IPS DF 4.7 (cell line): ENCODE results near the gene SLC12A7.

Source experiments
- DNase-seq: peaks from one replicate; pipeline ENCODE4 v3.0.0-alpha.2; 2013; ENCODE audit warnings: low spot score; ENCODE audit errors: extremely low read depth

Gene SLC12A7

DNA sequence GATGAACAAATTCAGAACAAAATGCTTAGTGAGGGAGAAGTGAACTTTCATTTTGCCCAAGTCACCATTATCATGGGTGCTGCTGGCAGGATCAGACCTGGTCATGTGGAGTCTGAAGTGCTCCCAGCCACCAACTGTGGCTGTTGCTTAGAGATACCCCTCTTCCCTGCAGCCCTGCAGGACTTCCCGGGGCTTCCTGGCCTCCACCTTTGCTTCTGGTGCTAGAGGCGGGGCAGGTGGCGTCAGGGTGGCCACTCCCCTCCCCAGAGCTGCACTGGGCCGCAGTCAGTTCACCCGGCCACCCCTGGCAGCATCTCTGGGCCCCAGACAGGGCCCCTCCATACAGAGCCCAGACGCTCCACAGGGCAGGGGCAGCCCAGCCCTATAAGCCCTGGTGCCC is 30.0 kb upstream of the SLC12A7 start:
- DNase-seq: no peak

DNA sequence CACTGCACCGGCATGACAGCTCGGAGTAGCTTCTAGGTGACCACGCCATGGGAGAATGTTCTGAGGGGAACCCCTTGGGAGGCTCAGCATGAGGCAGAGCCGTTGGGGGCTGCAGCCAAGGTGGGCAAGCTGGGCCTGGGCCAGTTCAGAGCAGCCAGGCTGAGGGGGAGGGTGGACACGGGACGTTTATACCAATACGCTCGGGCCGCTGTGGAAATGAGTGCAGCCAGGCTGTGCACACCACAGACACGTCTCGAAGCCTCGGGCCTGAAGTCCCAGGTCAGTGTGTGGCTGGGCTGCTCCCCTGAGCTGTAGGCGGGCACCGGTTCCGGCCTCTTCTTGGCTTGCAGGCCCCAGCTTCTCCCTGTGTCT is 28.9 kb upstream of the SLC12A7 start:
- no peak for DNase-seq

DNA sequence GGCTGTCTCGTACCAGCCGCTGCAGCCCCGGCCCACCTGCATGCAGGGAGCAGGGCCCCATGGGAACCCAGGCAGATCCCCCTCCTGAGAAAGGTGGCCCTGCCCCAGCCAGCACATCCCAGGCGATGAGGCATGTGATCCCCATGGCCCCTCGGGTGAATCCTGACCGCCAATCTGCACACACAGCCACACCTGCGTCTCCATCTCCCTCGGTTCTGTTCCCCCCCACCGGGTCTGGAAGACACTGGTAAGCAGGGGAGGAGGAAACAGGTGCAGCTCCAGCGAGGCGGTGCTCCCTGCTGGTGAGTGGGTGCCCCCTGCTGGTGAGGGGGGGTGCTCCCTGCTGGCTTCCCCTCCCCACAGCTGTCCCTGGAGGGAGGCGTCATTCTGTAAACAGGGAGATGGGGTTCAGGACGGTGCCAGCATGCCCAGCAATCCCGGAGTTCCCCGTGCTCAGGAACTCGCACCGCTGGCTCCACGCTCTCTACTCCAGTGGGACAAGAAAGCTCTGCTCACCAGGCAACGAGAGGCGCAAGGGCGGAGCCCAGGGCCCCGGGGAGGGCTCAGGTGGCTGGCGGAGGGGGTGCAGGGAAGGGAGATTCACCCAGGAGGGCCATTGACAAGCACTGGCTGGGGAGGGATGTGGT is 28.4 kb upstream of the SLC12A7 start:
- no peak for DNase-seq

- no peak for DNase-seq
These were observed 27.7 kb upstream of the SLC12A7 start for GRCh38 chr5:1139331-1140170.

GRCh38 chr5:1138445-1139245 is 26.8 kb upstream of the SLC12A7 start:
- no peak for DNase-seq

DNA sequence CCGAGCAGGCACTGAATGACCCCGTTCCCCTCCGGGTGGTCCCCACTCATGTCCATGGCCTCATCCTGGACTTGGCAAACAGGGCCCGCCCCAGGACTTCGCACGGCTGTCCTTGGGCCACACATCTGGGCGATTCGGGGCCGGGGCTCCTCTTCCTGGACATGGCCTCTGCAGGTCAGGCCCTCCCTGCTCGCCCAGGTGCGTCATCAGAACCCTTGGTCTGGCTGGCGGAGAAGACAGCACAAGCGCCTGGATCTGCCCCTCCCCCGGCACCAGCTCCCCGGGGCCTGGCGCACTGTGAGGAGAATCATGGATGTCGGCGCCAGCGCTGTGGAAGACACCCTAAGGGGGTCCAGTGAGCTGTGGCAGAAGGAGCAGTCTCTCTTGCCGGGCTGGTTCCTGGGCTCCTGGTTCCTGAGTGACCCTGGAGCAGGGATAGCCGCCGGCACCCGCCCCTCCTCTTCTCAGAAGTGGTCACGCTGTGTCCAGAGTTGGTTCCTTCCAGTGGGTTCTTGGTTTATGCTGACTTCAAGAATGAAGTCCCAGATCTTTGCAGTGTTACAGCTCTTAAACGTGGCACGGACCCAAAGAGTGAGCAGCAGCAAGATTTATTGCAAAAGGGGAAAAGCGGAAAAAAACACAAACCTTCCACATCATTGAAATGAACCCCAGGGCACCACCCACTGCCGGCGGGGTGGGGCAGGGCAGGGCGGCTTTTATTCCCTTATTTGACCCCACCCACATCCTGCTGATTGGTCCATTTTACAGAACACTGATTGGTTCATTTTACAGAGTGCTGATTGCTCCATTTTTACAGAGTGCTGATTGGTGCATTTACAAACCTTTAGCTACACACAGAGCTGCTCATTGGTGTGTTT is 25.9 kb upstream of the SLC12A7 start:
- DNase-seq: no peak

DNA sequence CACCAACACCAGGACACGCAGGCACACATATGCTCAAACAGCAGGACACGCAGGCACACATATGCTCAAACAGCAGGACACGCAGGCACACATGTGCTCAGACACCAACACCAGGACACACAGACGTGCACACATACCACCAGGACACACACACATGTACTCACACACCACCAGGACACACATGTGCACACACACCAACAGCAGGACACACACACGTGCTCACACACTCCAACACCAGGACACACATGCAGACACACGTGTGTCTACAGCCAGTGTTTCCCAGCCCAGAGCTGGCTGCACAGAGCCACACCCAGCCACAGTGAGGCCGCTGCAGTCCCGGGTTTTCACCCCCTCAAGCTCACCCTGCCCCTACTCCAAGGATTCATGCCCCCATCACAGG is 25.0 kb upstream of the SLC12A7 start:
- DNase-seq: no peak

- DNase-seq: no peak
These were observed 24.0 kb upstream of the SLC12A7 start for GRCh38 chr5:1135696-1136525.

DNA sequence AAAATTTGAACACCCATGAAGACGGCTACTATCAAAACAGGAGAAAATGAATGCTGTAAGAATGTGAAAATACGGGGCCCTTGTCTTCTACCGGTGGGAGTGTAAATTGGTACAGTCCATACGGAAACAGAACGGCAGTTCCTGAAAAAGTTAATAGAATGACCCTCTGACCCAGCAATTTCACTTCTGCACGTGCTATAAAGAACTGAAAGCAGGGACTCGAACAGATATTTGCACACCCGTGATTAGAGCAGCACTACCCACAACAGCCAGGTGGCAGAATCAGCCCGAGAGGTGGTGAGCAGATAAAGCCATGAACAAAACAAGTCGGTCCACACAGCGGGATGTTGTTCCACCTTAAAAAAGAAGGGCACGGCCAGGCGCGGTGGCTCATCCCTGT is 22.6 kb upstream of the SLC12A7 start:
- no peak for DNase-seq

- DNase-seq: no peak
These were observed 21.8 kb upstream of the SLC12A7 start for GRCh38 chr5:1133510-1134201.

- DNase-seq: no peak
These were observed 21.2 kb upstream of the SLC12A7 start for GRCh38 chr5:1133108-1133507.

DNA sequence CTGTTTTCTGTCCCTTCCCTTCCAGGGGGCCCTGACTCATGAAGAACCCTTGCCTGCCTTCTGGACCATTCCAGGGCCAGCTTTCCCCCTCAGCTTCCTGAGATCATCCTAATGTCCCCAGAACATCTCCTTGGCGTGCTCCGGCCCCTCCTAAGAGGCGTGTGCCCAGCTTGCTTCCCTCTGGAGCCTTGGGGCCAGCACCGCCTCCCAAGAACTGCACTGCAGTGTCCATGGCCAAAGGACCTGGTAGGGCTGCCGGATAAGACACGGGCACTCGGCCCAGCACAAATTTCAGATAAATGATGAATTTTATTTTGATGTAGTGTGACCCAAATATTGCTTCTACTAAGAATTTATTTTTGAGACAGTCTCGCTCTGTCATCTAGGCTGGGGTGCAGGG is 20.7 kb upstream of the SLC12A7 start:
- no peak for DNase-seq

GRCh38 chr5:1131726-1132125 is 19.9 kb upstream of the SLC12A7 start:
- DNase-seq: no peak

GRCh38 chr5:1131191-1131621 is 19.3 kb upstream of the SLC12A7 start:
- no peak for DNase-seq

DNA sequence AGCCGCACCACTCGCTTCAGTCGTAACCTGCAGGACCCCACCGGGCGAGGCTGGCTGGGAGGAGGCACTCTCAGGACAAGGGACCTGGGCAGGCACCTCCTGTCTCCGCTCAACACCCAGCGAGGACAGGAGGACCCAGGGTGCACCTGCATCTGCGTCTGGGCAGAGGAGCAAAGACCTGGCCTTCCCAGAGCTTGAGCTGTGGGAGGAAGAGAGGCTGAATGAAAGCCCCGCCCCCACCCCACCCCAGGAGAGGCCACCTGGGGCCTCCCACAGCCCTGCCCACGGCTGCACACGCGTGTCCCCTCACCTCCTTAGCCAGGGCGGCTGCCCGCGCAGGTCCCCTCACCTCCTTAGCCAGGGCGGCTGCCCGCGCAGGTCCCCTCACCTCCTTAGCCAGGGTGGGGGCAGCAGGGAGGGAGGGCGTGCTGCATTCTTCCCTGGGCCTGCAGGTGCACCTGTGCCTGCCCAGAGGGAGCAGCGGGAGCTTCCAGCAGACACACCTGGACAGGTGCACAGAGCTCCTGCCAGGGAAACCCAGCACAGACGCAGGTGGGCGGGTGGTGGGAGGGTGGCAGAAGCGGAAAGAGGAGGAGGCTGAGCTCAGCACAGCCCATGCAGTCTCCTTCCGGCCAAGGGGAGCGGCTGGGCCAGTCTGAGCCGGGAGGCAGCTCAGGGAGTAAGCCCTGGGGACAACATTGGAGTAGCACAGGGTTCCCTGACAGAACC is 18.5 kb upstream of the SLC12A7 start:
- no peak for DNase-seq

DNA sequence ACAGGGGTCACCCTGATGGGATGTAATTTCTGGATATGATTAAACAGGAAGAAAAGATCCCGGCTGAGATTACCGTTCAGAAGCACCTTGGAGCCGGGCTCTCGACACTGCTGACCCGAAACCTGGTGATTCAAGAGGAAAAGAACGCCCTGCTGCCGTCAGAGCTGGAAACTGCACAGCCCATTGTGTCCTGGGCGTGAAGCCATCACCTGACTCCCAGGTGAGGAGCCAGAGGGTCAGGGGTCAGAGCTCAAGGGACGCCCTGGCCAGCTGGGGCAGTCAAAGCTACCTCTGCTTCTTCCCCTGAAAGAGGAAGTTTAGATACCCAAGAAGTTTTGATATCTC is 17.8 kb upstream of the SLC12A7 start:
- no peak for DNase-seq

GRCh38 chr5:1128977-1129710 is 17.3 kb upstream of the SLC12A7 start:
- no peak for DNase-seq

GRCh38 chr5:1127959-1128785 is 16.3 kb upstream of the SLC12A7 start:
- no peak for DNase-seq
